ENCODE data around the gene RBM15B.
"Not testable (repeated sequence)": the region's sequence is repeated elsewhere in the genome, so short reads cannot be mapped to it uniquely, and the experiment has no call there.

Gene RBM15B

DNA sequence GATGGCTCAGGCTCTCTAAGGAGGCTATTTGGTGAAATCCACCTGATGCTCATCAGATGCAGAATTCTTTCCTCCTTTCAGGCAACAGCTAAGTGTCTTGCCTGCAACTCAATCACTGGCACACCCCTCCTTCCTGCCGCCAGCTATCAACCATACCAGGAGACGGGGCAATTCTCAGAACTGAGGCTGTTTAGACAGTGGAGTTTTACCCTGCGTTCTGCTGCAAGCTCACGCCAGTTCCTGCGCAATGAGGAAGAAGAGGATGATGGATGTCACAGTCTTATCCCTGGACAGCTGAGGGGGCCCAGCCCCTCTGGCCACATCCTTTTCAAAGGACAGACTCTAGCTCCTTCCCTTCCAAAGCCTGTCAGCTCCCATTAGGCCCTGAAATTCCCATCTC lies 13.0 kb upstream of the RBM15B start:
- no peak overlapping the region for H3K4me3 ChIP-seq (ENCODE audit: low read depth, low read length)
- DNase-seq (ENCODE audit: low read depth): no peak

DNA sequence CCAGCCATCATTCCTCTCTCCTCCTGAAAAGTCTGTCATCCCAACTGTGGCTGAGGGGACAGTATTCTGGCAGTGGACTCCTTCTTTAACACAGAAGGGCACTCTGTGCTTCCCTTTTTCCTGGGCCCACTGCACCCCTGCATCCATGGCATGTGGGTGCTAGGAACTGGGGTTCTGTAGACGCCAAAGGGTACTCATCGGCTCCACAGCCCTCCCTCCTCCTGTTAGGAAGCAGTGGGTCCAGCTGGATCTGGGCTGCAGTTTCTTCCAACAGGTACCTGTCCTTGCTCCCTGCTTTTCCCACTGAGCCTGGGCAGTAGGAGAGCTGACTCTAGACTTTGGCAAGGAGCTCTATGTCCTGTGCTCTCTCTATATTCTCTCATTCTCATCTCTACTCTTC lies 12.4 kb upstream of the RBM15B start:
- DNase-seq (ENCODE audit: low read depth): no peak
- no peak overlapping the region for H3K4me3 ChIP-seq (ENCODE audit: low read depth, low read length)

DNA sequence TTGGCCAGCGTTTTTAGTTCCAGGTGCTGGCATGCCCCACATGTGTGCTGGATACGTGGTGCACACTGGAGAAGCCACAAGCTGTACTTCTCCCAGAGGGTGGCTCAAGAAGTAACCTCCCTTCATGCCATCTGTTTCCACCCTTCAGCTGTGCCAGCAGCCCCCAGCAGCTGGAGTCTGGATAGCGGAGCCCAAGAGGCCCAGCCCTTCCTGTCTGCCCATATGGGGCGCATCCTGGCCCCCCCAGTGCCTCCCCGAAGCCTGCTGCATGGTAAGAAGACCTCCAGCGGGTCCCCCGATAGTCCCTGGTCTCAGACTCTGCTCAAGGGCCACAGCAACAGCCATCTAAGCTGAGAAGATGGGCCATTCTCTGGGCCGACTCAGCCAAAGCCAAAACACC lies 11.8 kb upstream of the RBM15B start:
- no peak for DNase-seq (ENCODE audit: low read depth)
- H3K4me3 ChIP-seq (ENCODE audit: low read depth, low read length): no peak overlapping the region

DNA sequence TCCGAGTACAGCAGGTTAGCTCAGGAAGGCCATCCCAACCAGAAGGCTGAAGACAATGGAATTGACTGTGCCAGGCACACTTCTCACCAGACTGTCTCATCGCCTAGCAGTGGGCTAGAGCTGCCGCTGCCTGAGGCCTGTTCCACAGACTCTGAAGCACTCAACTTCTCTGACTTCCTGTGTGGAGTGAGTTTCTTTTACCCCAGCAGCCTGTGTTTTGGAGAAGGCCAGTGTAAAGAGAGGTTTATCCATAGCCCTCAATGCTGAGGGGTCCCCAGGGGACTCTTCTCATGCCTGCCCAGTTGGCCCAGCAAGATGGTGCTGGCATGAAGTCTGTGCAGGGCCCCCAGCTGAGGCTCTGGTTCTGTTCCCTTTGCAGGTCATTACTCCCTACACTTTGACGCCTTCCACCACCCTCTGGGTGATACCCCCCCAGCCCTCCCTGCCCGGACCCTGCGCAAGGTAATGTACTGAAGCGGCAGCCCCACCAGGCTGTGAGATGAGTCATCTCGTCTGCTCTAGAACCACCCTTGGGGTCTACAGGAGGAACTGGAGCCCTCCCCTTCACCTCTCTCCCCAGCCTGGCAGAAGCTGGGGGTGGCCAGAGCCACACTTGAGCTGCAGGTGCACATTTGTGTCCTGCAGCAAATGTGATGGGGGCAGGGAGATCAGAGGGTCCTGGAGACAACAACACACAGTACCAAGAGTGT lies 11.2 kb upstream of the RBM15B start:
- DNase-seq (ENCODE audit: low read depth): no peak
- H3K4me3 ChIP-seq (ENCODE audit: low read depth, low read length): no peak overlapping the region

DNA sequence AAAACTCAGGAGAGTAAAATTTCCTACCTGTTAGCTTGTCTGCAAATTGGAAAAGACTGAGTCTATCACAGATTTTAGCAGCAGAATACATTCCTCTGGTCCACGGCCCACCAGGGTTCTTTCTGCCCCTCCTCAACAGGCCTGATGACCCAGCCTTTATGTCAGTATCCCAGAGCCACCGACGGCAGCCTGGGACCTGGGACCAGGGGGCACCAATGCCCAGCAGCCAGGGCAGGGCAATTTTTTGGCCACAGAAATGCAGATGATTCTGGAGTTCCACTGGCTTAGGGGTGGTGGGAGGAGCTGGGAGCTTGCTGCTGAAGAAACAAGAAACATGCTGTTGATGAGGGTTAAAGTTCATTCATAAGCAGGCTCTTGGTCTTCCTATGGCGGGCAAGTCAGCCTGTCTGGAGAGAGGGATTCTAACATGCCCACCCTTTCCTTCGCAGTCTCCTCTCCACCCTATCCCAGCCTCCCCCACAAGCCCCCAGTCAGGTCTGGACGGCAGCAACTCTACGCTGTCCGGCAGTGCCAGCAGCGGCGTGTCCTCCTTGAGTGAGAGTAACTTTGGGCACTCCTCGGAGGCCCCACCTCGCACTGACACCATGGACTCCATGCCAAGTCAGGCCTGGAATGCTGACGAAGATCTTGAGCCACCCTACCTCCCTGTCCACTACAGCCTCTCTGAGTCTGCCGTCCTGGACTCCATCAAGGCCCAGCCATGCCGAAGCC lies 10.3 kb upstream of the RBM15B start:
- H3K4me3 ChIP-seq (ENCODE audit: low read depth, low read length): no peak overlapping the region
- no peak for DNase-seq (ENCODE audit: low read depth)

DNA sequence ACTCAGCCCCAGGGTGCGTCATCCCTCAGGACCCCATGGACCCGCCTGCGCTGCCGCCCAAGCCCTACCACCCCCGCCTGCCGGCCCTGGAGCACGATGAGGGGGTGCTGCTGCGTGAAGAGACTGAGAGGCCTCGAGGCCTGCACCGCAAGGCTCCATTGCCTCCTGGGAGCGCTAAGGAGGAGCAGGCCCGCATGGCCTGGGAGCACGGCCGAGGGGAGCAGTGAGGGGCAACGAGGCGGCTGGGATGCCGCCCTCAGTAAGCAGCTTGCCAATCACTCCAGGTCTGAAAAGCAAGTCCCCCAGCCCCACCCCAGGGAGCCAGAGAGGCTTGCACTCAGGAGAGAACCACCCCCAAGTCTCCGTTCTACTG lies 9.8 kb upstream of the RBM15B start:
- DNase-seq (ENCODE audit: low read depth): no peak
- no peak overlapping the region for H3K4me3 ChIP-seq (ENCODE audit: low read depth, low read length)

DNA sequence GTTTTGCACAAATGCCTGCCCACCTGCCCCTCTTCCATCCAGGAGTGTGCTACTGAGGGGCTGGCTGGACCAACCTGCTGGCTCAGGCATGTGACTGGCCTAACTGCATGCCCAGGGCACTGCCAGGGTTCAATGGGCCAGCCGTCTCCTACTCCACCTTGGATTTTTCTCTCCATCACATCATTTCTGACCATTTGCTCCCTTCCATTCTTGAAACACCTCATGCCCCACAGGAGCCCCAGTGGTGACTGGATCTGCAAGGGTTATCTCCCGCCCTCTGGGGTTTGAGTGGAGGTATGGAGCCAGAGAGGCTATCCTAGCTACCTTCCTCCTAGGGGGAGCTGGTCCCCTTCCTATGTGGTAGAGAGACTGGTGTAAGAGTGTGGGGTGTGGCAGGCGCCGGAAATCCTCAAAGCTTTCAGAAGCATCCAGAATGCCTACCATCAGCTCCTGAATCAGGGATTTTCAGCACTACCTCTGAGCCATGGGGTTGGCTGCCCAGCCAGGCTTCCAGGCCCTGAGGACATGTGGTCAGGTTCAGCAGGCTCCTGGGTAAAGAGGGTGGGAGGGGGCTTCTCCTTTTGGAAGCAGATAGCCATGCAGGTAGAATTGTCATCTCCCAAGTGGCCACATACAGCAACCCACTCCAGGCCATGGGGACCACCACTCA lies 8.9 kb upstream of the RBM15B start:
- H3K4me3 ChIP-seq (ENCODE audit: low read depth, low read length): no peak overlapping the region
- DNase-seq (ENCODE audit: low read depth): no peak

DNA sequence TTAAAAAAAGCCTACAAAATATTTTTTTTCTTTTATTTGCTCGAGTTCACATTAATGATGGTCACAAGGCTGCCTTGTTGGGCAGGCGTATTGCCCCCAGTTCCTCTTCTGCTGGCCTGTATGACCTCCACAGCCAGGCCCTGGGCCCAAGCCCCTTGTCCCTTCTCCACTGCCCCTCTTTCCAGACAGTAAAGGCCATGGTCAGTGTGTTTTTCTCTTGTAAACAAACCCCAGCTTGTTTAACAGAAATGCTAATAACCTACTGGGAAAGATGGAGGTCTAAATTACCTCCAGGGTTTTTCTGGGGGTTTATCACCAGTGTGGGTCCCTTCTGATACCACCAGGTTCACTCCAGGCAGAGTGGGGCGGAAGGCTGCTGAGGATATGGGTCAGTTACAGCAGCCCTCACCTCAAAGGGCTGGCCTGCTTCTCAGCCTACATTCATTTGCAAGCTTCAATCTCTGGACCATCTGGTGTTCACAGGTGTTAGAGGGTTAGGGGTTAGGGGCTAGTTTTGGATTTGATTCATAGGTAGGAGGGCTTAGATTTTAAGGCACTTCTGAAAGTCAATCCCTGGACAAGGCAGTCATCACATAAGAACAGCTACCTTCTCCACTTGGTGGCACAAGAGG lies 8.0 kb upstream of the RBM15B start:
- DNase-seq (ENCODE audit: low read depth): no peak
- no peak overlapping the region for H3K4me3 ChIP-seq (ENCODE audit: low read depth, low read length)

DNA sequence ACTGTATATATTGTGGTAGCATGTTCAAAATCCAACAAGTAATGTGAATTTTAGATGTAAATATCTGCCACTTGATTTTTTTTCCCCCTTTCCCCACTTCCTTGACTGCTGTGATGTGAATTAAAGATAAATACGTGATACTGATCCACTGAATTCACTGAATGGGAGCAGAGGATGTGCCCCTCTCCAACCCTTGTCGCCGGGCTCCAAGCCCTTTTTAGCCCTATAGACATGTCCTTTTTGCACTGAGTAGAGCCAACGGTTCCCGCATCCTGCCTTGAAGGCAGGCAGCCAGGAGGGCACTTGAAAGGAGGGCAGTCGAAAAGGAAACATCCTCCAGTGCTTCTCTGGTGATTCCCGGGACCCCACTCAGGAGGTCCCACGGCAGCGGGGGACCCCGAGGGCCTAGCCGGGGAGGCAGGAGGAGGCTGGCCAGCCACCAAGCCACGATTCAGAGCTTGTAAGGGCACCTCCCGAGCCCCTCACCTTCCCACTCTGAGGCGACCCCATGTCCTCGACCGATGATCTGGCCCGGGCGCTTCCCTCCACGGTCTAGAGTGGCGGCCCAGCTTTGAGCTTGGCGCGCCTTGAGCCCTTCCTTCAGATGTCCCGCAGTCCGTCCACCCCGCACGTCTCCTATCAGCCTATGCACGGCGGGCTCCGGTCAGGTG lies 6.9 kb upstream of the RBM15B start:
- DNase-seq (ENCODE audit: low read depth): no peak
- H3K4me3 ChIP-seq (ENCODE audit: low read depth, low read length): peak overlapping the region; percentile 94

DNA sequence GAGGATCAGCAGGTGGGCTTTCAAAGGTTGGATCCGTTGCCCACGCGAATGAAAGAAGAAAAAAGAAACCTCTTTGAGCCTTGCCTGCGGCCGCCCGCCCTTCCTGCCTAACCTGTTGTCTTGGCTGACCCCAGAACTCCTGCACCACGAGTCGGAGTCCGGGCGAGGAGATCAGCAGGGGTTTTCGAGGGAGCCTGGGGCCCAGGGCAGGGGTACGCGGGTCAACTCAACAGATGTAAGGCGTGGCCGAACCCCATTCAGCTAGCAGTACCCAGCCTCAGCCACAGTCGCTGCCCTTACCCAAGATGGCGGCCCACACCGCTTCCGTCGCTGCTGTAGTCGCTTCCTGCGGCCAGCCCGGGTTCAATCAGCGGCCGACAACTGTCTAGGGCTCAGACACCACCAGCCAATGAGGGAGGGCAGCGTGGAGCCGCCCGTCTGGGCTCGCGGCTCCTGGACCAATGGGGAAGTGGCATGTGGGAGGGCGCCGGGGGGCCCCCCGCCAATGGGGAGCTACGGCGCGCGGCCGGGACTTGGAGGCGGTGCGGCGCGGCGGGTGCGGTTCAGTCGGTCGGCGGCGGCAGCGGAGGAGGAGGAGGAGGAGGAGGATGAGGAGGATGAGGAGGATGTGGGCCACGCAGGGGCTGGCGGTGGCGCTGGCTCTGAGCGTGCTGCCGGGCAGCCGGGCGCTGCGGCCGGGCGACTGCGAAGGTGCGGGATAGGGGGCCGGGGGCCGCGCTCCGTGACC lies 6.2 kb upstream of the RBM15B start, which contains the start of gene MANF:
Gene MANF, plus strand, starts transcription at position 566 of the 748 bp plus-strand sequence. Its CDS starts 52 bp downstream, at position 618.
- H3K4me3 ChIP-seq (ENCODE audit: low read depth, low read length): peak within 1 kb of the TSS; percentile 94
- peak; percentile 94 for DNase-seq (ENCODE audit: low read depth)

DNA sequence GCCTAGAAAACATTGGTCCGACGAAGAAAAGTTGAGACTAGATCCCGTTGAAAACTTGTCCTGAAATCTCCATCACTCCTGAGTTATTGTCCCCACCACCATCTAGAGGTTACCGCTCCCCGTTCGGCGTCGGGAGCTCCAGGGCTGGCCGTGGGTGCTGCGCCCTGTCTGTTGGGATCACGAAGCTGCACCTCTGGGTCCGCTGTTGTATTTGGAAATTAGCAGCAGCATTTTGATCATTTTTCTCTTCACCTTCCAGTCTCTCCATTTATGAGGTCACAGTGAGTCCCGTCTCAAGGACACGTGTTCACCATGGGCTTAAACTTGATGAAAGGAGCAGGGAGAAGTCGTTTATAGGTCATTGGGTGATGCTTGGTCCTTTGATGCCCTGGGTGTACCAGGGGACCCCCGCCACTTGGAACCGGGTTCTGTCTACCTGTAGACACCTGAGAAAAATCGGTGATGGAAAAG lies 5.4 kb upstream of the RBM15B start:
- DNase-seq (ENCODE audit: low read depth): no peak
- H3K4me3 ChIP-seq (ENCODE audit: low read depth, low read length): peak overlapping the region; percentile 94

DNA sequence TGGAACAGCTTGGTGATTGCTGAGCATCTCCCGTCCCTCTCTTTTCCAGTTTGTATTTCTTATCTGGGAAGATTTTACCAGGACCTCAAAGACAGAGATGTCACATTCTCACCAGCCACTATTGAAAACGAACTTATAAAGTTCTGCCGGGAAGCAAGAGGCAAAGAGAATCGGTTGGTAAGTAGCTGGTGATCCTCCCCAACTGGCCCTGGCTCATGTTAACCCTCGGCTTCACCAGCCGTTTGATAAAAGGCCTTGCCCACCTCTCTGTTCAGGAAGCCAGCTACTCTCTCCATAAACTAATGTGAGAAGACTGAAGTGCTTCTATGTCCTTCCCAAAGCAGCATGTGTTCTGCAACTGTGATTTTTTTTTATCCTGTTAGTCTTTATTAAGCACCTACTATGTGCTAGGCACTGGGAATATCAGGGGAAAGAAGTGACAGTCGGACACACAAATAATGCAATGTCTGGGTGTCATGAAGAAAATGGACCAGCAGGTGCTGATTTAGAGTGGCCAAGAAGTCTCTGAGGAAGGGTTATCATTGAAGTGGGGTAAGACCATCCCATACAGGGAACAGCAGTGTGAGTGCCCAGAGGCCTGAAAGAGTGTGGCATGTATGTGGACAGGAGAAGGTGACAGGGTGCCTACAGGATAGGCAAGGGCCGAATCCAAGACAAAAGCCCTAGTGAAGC lies 4.8 kb upstream of the RBM15B start:
- DNase-seq (ENCODE audit: low read depth): no peak

DNA sequence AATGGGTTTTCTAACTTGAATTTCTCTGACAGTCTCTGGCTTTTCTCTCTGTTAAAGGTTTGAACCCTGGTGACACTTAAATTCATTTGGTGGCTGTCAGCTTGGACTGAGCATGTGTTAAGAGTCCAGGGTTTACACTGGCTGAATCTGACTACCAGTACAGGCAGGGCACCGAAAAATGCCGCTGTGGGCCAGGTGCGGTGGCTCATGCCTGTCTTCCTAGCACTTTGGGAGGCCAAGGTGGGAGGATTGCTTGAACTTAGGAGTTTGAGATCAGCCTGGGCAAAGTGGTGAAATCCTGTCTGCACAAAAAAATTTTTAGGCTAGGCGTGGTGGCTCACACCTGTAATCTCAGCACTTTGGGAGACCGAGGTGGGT lies 4.2 kb upstream of the RBM15B start:
- DNase-seq (ENCODE audit: low read depth): no peak
- H3K4me3 ChIP-seq (ENCODE audit: low read depth, low read length): peak overlapping the region; percentile 94

More for the DNA sequence above, 4.8 kb upstream of the RBM15B start:
- peak overlapping the region; percentile 94 for H3K4me3 ChIP-seq (ENCODE audit: low read depth, low read length)

DNA sequence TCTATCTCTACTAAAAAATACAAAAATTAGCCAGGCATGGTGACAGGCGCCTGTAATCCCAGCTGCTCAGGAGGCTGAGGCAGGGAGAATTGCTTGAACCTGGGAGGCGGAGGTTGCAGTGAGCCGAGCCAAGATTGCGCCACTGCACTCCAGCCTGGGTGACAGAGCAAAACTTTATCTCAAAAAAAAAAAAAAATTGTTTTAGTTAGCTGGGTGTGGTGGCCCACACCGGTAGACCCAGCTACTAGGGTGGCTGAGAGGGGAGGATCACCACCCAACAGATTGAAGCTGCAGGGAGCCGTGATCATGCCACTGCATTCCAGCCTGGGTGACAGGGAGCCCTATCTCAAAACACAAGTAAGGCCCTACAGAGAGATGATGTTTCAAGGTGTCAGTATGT lies 3.8 kb upstream of the RBM15B start:
- peak overlapping the region; percentile 22 for H3K4me3 ChIP-seq (ENCODE audit: low read depth, low read length)
- DNase-seq (ENCODE audit: low read depth): not testable (repeated sequence)

DNA sequence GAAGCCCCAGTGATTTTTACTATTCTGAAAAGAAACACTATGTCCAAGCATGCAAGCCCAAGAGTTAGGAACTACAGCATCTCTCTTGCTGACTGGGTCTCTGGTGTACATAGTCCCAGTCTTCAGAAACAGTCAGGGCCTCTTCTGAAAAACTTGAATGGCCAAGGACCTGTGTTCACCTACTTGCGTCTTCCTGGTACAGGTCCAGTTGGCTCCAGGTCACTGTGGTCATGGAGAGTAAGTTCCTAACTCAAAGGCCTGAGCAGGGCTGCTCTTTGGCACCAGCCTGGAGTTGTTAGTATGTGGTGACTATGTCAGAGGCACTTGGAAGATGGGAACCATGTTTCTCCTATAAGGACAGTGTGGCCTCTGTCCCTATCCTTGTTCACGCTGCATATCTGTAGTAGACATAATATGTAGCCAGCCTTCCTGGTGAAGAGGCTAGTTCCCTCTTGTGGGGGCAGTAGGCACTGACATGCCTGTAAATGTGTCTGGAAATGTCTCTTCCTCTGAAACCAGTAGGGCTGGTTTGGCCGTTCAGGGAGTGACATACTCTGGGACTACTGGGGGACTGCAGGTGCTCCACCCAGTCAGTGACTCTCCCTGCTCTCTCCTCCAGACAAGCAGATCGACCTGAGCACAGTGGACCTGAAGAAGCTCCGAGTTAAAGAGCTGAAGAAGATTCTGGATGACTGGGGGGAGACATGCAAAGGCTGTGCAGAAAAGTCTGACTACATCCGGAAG lies 2.6 kb upstream of the RBM15B start:
- H3K4me3 ChIP-seq (ENCODE audit: low read depth, low read length): no peak overlapping the region
- DNase-seq (ENCODE audit: low read depth): no peak

DNA sequence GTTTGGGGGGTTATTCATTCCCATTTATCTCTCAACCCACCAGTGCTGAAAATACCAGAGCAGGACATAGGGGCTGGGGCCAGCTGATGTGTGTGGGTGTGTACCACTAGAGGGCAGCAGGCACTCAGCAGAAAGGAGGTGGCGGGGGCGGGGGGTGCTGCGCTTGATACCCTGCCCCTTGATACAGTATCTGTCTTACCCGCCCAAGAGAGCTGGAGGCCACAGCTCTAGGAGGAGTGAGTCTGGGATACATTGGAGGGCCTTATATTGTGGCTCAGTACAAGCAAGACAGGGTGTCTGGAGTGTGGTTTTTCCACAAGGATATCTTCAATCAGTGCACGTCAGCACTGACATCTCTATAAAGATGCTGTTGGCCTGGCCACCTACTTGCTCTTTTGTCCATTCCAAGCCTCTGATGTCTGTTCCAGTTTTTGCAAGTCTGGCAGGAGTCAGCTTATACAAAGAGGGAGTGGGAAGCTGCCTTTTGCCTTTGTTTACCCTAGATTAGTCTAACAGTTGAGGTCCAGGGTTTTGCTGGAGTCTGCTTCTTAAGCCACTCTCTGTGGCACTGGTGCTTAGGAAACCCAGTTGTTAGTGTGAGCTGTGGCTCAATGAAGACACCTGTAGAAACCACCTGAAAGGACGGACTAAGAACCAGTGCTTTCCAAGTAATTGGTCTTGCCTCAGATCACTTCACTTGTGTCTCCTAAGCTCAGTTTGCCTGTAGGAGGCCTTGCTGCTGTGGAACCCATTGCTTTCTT lies 1.5 kb upstream of the RBM15B start:
- DNase-seq (ENCODE audit: low read depth): no peak
- H3K4me3 ChIP-seq (ENCODE audit: low read depth, low read length): no peak overlapping the region
